GM21786 (cell line): ENCODE data around the gene SLC2A6.

Source experiments
- ATAC-seq: cut with Tn5 transposase; IDR thresholded peaks from one replicate; pipeline ENCODE4 v1.9.1; 2021; ENCODE audit not compliant: unreplicated experiment

Gene SLC2A6

GRCh38 chr9:133496861-133497842 lies 18.3 kb upstream of the SLC2A6 start:
- no peak for ATAC-seq

- ATAC-seq = no peak
Observed at GRCh38 chr9:133495327-133496293, 16.7 kb upstream of the SLC2A6 start.

GRCh38 chr9:133494636-133495326 lies 15.9 kb upstream of the SLC2A6 start:
- no peak for ATAC-seq

- ATAC-seq = no peak
Observed at GRCh38 chr9:133493845-133494540, 15.1 kb upstream of the SLC2A6 start.

GRCh38 chr9:133493428-133493827 lies 14.5 kb upstream of the SLC2A6 start:
- ATAC-seq = no peak

- ATAC-seq = no peak
Observed at GRCh38 chr9:133492061-133493021, 13.4 kb upstream of the SLC2A6 start.

DNA sequence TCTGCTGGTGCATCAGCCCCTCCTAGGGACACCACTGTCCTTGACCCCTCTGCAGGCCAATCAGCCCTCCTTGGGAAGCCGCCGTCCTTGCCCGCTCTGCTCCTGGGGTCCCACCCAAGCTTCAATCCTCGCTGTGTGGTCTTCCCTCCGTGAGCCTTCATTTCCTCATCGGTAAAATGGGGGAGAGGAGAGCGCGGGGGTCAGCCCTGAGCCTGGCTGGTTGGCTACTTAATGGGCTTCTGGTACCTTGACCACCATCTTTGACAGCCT lies 12.7 kb upstream of the SLC2A6 start:
- no peak for ATAC-seq

DNA sequence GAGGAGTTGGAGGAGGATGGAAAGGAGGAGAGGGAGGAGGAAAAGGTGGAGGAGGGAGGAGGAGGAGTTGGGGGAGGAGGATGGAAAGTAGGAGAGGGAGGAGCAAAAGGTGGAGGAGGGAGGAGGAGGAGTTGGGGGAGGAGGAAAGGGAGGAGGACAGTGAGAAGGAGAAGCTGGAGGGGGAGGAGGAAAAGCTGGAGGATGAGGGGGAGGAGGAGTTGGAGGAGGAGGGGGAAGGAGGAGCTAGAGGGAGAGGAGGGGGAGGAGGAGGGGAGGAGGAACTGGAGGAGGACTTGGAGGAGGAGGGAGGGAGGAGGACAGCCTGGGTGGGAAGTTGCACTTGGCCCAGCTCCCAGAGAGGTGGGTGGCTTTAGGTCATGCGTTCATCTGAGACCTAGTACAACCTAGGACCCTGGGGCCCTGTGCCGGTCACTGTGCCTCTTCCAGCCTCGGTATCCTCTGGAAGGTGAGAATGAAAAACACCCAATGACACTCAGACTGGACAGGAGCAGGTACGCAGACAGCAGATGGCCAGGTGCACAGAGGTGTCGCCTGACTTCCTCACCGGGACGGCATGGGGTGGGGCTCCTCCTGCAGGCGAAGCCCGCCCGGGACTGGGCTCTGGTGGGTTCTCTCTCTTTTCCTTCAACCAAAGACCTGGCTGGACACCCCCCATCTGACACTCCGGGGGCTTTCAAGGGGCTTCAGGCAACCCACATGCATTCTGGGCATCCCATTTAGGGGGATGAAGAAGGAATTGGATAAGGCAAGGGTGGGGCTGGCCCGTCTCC lies 12.2 kb upstream of the SLC2A6 start:
- ATAC-seq = no peak

DNA sequence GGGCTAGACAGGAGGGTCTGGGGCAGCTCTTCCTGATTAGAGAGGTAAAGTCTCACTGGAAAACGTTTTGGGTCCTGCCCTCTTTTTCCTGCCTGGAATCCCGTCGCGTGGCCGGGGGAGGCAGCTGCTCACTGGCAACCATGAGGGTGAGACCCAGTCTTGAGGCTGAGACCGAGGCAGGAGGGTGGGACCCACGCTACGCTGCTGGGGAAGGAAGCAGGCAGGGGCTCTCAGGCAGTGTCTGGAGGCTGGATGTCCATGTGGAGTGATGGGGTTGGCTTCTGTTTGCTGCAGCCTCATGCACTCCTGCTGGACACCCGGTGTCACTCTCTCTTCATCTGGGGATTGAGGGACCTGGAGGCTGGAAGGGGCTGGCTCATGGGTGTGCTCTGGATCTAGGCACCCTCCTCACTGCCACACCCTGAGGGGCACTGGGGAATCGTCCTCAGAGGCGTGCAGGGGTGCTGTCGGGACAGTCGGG lies 11.3 kb upstream of the SLC2A6 start:
- ATAC-seq = no peak

DNA sequence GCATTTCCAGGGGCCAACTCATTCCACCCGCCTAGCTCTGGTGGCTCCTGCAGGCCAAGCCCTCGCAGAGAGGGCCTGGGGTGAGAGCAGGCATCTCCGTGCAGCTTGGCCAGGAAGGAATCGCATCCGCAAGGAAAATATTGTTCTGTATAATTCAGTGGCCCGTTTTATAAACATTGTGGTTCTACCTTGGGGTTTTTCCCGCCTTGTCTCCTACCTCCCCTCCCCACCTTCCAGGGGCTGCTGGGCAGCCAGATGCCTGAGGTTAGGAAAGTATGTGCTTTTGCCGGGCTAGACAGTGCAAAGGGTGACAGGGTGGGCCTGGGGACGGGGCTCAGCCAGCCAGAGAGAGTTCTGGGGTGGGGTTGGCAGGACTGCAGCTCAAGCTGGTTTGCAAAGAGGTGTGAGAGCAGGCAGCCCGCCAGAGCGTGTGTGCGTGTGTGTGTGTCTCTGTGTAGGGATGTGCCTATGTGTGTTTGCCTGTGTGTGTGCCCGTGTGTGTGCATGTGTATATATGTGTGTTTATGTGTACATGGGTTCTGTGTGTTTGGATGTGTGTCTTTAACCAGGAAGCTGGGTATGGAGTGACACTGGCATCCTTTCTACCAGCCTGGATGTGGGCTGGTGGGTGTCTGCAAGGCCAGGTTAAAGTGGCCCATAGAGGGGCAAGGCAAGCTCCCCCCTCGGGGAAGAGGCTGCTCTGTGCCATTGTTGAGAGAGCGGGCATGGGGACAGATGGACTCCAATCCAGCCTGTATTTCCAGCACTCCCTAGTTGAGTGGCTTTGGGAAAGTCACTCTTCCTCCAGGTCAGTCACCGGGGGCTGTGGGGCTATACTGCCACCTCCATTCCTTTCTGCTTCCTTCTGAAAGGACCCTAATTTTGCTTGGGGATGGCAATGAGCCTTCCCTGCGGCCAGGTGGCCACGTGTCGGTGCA lies 10.6 kb upstream of the SLC2A6 start:
- no peak for ATAC-seq

DNA sequence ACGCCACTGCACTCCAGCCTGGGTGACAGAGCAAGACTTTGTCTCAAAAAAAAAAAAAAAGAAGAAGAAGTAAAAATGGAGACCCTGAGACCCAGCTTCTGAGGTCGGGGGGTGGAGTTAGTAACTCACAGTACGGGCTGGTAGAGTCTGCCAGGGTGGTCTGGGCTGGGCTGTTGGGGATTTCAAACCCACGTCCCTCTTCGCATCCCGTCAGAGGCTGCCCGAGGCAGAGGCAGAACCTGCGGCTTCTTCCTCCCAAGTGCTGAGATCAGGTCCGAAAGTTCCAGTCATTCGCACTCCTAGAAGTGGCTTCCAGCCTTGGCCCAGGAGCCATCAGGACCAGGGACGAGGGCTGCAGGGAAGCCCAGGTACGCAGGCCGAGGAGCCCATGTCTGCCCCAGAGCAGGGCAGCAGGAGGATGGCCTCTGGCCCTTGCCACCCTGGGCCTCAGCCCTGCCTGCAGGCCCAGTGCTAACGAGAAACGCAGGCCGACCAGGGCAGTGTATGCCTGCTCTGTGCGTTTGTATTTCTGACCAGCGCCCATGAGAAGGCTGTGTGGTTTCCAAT lies 9.9 kb upstream of the SLC2A6 start:
- no peak for ATAC-seq

GRCh38 chr9:133487331-133487725 lies 8.4 kb upstream of the SLC2A6 start:
- no peak for ATAC-seq

DNA sequence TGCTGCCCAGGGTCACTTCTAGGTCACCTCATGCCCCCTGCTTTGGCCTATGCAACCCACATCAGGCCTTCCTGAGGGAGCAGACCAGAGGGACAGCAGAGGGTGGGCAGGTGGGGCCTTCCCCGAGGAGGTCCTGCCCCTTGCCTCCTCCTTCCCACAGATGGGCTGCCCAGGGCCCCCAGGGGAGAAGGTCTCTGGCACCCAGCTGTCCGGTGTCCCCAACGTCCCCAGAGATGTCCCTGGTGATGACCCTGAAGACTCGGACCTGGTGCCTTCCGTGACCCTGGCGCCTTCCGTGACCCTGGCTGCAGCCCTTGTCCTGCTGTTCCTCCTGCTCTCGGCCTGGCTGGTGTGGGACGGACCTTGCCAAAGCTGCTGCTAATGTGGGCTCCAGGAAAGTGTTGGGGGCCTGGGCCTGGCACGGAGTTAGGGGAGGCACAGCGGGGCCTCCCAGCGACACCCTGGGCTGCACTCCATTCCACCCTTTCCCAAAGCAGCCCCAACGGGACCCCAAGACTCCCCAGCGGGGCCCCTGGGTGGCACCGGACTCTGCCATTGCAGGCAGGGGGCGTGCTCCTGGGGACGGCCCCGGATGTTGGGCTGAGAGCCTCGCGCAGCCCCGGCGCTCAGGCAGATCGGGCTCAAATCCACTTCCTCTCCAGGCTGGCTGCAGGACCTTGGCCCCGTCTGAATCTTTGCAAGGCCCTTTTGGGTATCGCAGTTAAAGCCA lies 6.8 kb upstream of the SLC2A6 start:
- no peak for ATAC-seq

GRCh38 chr9:133484671-133485437 lies 6.0 kb upstream of the SLC2A6 start:
- no peak for ATAC-seq

DNA sequence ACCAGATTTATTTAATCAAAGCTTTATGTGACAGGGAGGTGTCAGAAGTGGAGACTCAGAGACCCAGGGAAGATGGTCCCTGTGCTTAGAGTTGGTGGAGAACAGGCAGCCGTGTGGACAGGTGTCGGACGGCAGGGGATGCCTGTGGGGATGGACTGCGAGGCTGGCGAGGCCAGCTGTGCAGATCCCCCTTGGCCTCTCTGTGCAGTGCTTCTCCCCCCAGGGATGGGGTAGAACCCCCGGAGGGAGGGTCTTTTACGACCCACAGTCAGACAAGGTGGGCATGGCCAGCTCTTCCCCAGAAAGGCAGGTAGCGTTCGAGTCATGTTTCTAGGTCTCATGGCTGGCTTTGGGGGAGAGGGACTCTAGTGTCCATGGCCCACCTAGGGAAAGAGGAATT lies 4.7 kb upstream of the SLC2A6 start:
- no peak for ATAC-seq
